A549 (cell line): ENCODE results near the gene KDELR1. TPM values are rescaled to one million over a fixed set of nuclear protein-coding genes. Genes with fewer than 3 reads are reported as not detected.

Source experiments
- ATAC-seq, 2 experiments: fragments of 200-7000 bp in 1 of 2; fragments of >200 bp in 1 of 2; cut with Nextera tagmentation in 1 of 2; cut with Tn5 transposase in 1 of 2; 3 replicates each; pipeline versions ENCODE4 v1.8.0 to v1.9.1; 2018 to 2020; ENCODE audit warnings: mild to moderate bottlenecking in 1 of 2, moderate library complexity in 1 of 2
- CTCF ChIA-PET: fragments of 300-600 bp; sonication (Branson Sonifier 250); formaldehyde crosslinking; extraction: SDS; loops from one replicate; lab custom pipeline; 2021; ENCODE audit warnings: antibody characterized with exemption, inconsistent platforms; lab: Yijun Ruan, JAX
- POLR2A ChIA-PET: fragments of 350-600 bp; formaldehyde crosslinking; extraction: SDS; loops from one replicate; lab custom pipeline; 2021; ENCODE audit warnings: antibody characterized with exemption, inconsistent platforms; lab: Yijun Ruan, JAX
- DNase-seq, 2 experiments: peaks; one replicate each; pipeline versions ENCODE4 v3.0.0 to v3.0.0-alpha.2; 2011 to 2016; ENCODE audit warnings: low read depth in 1 of 2, low spot score in 1 of 2
- FAIRE-seq: peaks from 2 replicates; lab custom pipeline; 2011; peaks lifted over from hg19 to GRCh38; lab: Jason Lieb, UNC
- H3K27ac ChIP-seq, 2 experiments: fragments of >200 bp; sonication (Bioruptor Twin); formaldehyde crosslinking; 3 replicates each; pipeline ENCODE4 v1.5.1; 2016 to 2017
- H3K4me1 ChIP-seq: fragments of >200 bp; sonication (Bioruptor Twin); formaldehyde crosslinking; 3 replicates; pipeline ENCODE4 v1.6.1; 2016
- H3K4me2 ChIP-seq: fragments of >200 bp; sonication (Bioruptor Twin); formaldehyde crosslinking; 3 replicates; pipeline ENCODE4 v1.6.1; 2016
- H3K4me3 ChIP-seq: fragments of >200 bp; sonication (Bioruptor Twin); formaldehyde crosslinking; 3 replicates; pipeline ENCODE4 v1.5.1; 2016
- H3K9me3 ChIP-seq: fragments of >200 bp; sonication (Bioruptor Twin); formaldehyde crosslinking; 3 replicates; pipeline ENCODE4 v1.6.1; 2016
- BHLHE40 ChIP-seq: IDR thresholded peaks from 2 replicates; pipeline ENCODE4 v1.6.1; 2012; ENCODE audit warnings: low read depth, low read length, inconsistent platforms
- CBX8 ChIP-seq: fragments of 200-600 bp; sonication (generic); IDR thresholded peaks from 2 replicates; pipeline ENCODE4 v1.6.1; 2016
- CHD4 ChIP-seq: fragments of 200-600 bp; sonication (generic); IDR thresholded peaks from 2 replicates; pipeline ENCODE4 v1.6.1; 2016; ENCODE audit warnings: antibody characterized with exemption, mild to moderate bottlenecking, borderline replicate concordance
- EHMT2 ChIP-seq: fragments of 200-600 bp; sonication (generic); IDR thresholded peaks from 2 replicates; pipeline ENCODE4 v1.6.1; 2016; ENCODE audit warnings: antibody characterized with exemption, low read depth, mild to moderate bottlenecking, moderate library complexity
- EP300 ChIP-seq, 2 experiments: fragments of >200 bp; sonication (Bioruptor Twin); formaldehyde crosslinking; IDR thresholded peaks; 2 replicates in 1 of 2; 3 replicates in 1 of 2; pipeline ENCODE4 v1.6.1; 2016 to 2017
- ESRRA ChIP-seq: fragments of 150-350 bp; IDR thresholded peaks from 2 replicates; pipeline ENCODE4 v1.6.1; 2014; ENCODE audit warnings: mild to moderate bottlenecking, low read length, borderline replicate concordance
- FOSL2 ChIP-seq, 2 experiments: fragments of 450-650 bp in 1 of 2; fragments of >200 bp in 1 of 2; sonication (Bioruptor Twin) in 1 of 2; formaldehyde crosslinking; IDR thresholded peaks; 2 replicates each; pipeline versions ENCODE4 v1.5.0 to v1.6.1; 2016 to 2020; ENCODE audit warnings: mild to moderate bottlenecking in 1 of 2, moderate library complexity in 1 of 2
- FOXS1 ChIP-seq: fragments of 250-450 bp; sonication (Bioruptor Pico); IDR thresholded peaks from 2 replicates; pipeline ENCODE4 v1.5.0; 2020; ENCODE audit warnings: mild to moderate bottlenecking, moderate library complexity
- GATA3 ChIP-seq: IDR thresholded peaks from 2 replicates; pipeline ENCODE4 v1.6.1; 2012; ENCODE audit warnings: borderline replicate concordance
- JUN ChIP-seq, 2 experiments: fragments of >200 bp; sonication (Bioruptor Twin); formaldehyde crosslinking; IDR thresholded peaks; 2 replicates in 1 of 2; 3 replicates in 1 of 2; pipeline ENCODE4 v1.6.1; 2016 to 2017
- JUNB ChIP-seq: fragments of >200 bp; sonication (Bioruptor Twin); formaldehyde crosslinking; IDR thresholded peaks from 2 replicates; pipeline ENCODE4 v1.6.1; 2016
- KDM1A ChIP-seq: fragments of 200-600 bp; sonication (generic); IDR thresholded peaks from 2 replicates; pipeline ENCODE4 v1.6.1; 2016; ENCODE audit warnings: low read depth, mild to moderate bottlenecking
- KDM5A ChIP-seq: fragments of 200-600 bp; sonication (generic); IDR thresholded peaks from 2 replicates; pipeline ENCODE4 v1.6.1; 2016; ENCODE audit warnings: antibody characterized with exemption, mild to moderate bottlenecking
- MAFK ChIP-seq: fragments of 450-650 bp; IDR thresholded peaks from 2 replicates; pipeline ENCODE4 v1.6.1; 2014; ENCODE audit not compliant: partially characterized antibody
- MAX ChIP-seq: IDR thresholded peaks from 2 replicates; pipeline ENCODE4 v1.6.1; 2012
- MYC ChIP-seq: IDR thresholded peaks from 2 replicates; pipeline ENCODE4 v1.6.1; 2012; ENCODE audit warnings: mild to moderate bottlenecking, inconsistent platforms, low read length, improper control_type of control experiment, borderline replicate concordance
- NFE2L2 ChIP-seq: fragments of 150-350 bp; conservative IDR thresholded peaks from 2 replicates; pipeline ENCODE4 v1.6.1; 2014; ENCODE audit warnings: low read length
- POLR2AphosphoS2 ChIP-seq: conservative IDR thresholded peaks from 2 replicates; pipeline ENCODE4 v1.6.1; 2012; ENCODE audit warnings: low read length, improper control_type of control experiment, inconsistent platforms
- RAD21 ChIP-seq, 2 experiments: fragments of >200 bp in 1 of 2; sonication (Bioruptor Twin) in 1 of 2; formaldehyde crosslinking in 1 of 2; IDR thresholded peaks in 1 of 2; conservative IDR thresholded peaks in 1 of 2; 2 replicates in 1 of 2; 3 replicates in 1 of 2; pipeline ENCODE4 v1.6.1; 2012 to 2018; ENCODE audit warnings: inconsistent platforms in 1 of 2
- RFX5 ChIP-seq: fragments of 450-650 bp; IDR thresholded peaks from 2 replicates; pipeline ENCODE4 v1.7.1; 2014; ENCODE audit warnings: antibody characterized with exemption, mild to moderate bottlenecking, moderate library complexity
- RNF2 ChIP-seq: fragments of 200-600 bp; sonication (generic); IDR thresholded peaks from 2 replicates; pipeline ENCODE4 v1.6.1; 2016; ENCODE audit warnings: low read depth, mild to moderate bottlenecking, antibody characterized with exemption, moderate library complexity, borderline replicate concordance
- SMC3 ChIP-seq: fragments of >200 bp; sonication (Bioruptor Twin); formaldehyde crosslinking; IDR thresholded peaks from 3 replicates; pipeline ENCODE4 v1.6.1; 2018; ENCODE audit warnings: inconsistent platforms
- SREBF2 ChIP-seq: fragments of 450-650 bp; IDR thresholded peaks from 2 replicates; pipeline ENCODE4 v1.6.1; 2014; ENCODE audit warnings: mild to moderate bottlenecking, moderate library complexity
- USF2 ChIP-seq: fragments of 450-650 bp; IDR thresholded peaks from 2 replicates; pipeline ENCODE4 v1.6.1; 2014; ENCODE audit warnings: antibody characterized with exemption
- ZFP36 ChIP-seq: fragments of 450-650 bp; IDR thresholded peaks from 2 replicates; pipeline ENCODE4 v1.6.1; 2014; ENCODE audit warnings: borderline replicate concordance; ENCODE audit not compliant: partially characterized antibody
- ZSCAN20 ChIP-seq: fragments of 250-450 bp; sonication (Bioruptor Pico); IDR thresholded peaks from 2 replicates; pipeline ENCODE4 v1.8.0; 2022; ENCODE audit warnings: mild to moderate bottlenecking, moderate library complexity
- WGBS: methylation state at CpG from one replicate; pipeline ENCODE4 v1.1.6; 2017; ENCODE audit errors: missing lambda C conversion rate; 5-methylcytosine and 5-hydroxymethylcytosine counted together
- polyA plus RNA-seq, 4 experiments: library from polyadenylated mRNA; depleted of rRNA in 3 of 4; stranded (reverse); fragments of >200 nt; fragmentation: RNase III in 1 of 4; extraction: RNeasy Plus Mini Kit Qiagen cat#74134 plus additional on column Dnase treatment in 1 of 4; gene quantifications; 2 replicates in 3 of 4; 3 replicates in 1 of 4; pipeline ENCODE4 v1.2.3, GENCODE V29; 2011 to 2017
- TF ChIP-seq, protein P1 (sequence below): fragments of >200 bp; sonication (Bioruptor Twin); formaldehyde crosslinking; IDR thresholded peaks from 2 replicates; pipeline ENCODE4 v1.6.1; 2016
- TF ChIP-seq, protein P2 (sequence below): IDR thresholded peaks from 2 replicates; pipeline ENCODE4 v1.6.1; 2012
- TF ChIP-seq, protein P3 (sequence below): fragments of >200 bp; sonication (Bioruptor Twin); formaldehyde crosslinking; IDR thresholded peaks from 3 replicates; pipeline ENCODE4 v1.5.1; 2016
- TF ChIP-seq, protein P4 (sequence below): IDR thresholded peaks from 2 replicates; pipeline ENCODE4 v1.6.1; 2012; ENCODE audit warnings: low read depth, borderline replicate concordance

KDELR1 gene
- polyA plus RNA-seq, 2 of the 4 experiments (the other 2 are of a cell fraction) = 200 to 302 TPM

- TF ChIP-seq, protein P1, sequence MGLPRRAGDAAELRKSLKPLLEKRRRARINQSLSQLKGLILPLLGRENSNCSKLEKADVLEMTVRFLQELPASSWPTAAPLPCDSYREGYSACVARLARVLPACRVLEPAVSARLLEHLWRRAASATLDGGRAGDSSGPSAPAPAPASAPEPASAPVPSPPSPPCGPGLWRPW = no peak
- TF ChIP-seq, protein P2, sequence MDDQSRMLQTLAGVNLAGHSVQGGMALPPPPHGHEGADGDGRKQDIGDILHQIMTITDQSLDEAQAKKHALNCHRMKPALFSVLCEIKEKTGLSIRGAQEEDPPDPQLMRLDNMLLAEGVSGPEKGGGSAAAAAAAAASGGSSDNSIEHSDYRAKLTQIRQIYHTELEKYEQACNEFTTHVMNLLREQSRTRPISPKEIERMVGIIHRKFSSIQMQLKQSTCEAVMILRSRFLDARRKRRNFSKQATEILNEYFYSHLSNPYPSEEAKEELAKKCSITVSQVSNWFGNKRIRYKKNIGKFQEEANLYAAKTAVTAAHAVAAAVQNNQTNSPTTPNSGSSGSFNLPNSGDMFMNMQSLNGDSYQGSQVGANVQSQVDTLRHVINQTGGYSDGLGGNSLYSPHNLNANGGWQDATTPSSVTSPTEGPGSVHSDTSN = no peak
- TF ChIP-seq, protein P3, sequence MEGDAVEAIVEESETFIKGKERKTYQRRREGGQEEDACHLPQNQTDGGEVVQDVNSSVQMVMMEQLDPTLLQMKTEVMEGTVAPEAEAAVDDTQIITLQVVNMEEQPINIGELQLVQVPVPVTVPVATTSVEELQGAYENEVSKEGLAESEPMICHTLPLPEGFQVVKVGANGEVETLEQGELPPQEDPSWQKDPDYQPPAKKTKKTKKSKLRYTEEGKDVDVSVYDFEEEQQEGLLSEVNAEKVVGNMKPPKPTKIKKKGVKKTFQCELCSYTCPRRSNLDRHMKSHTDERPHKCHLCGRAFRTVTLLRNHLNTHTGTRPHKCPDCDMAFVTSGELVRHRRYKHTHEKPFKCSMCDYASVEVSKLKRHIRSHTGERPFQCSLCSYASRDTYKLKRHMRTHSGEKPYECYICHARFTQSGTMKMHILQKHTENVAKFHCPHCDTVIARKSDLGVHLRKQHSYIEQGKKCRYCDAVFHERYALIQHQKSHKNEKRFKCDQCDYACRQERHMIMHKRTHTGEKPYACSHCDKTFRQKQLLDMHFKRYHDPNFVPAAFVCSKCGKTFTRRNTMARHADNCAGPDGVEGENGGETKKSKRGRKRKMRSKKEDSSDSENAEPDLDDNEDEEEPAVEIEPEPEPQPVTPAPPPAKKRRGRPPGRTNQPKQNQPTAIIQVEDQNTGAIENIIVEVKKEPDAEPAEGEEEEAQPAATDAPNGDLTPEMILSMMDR = no peak
- TF ChIP-seq RAD21 (conservative IDR thresholded peaks at IDR 0.05 in 1 of 2, IDR thresholded peaks at IDR 0.05 in 1 of 2) = no peak
These were observed 35.9 kb downstream of the KDELR1 start (continued) for GRCh38 chr19:48355365-48355954.

DNA sequence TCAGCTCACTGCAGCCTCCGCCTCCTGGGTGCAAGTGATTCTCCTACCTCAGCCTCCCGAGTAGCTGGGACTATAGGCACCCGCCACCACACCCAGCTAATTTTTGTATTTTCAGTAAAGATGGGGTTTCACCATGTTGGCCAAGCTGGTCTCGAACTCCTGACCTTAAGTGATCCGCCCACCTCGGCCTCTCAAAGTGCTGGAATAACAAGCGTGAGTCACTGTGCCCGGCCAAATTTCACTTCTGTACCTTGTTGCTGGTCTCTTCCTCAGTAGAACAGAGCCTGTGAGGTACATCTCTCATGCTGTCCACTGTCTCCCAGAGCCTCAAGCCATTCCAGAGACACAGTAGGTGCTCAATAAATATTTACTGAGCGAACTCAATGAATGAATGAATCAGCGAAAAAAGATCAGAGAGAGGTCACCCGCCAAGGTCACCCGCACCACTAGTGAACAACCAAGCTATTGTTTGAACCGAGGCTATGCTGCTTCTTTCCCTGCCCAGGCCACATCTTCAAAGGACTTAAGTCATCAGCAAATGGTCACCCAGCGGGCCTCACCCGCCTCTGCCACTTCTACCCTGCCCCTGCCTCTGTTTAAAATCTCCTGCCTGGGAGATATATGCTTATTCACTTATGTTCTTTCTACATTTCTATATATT is 36.9 kb downstream of the KDELR1 start:
- ATAC-seq (peak; percentile 82 to 83), FAIRE-seq (peak; percentile 86), DNase-seq (peak; percentile 92 to 98)
- ChIA-PET CTCF (interaction anchor here (0.6 to 17.4 kb wide), 11 partner anchors 9 to 230 kb away, joined by 3 to 224 read pairs (median 4); partner anchors contain the start of genes KDELR1, SYNGR4 and TMEM143), POLR2A (interaction anchor here (0.6 to 1.8 kb wide), 7 partner anchors 9 to 39 kb away, joined by 3 to 13 read pairs (median 4); partner anchors contain the start of genes KDELR1, SYNGR4 and TMEM143)
- H3K4me1 ChIP-seq = peaks cover 31% of the 10 kb centered on the region
- H3K9me3 ChIP-seq = no peaks in the 10 kb centered on the region
- H3K27ac ChIP-seq = peak overlapping the region; percentile 67 to 85
- 26% methylated on average over 15 of the region's 15 CpGs for WGBS
- no peak overlapping the region for H3K4me3 ChIP-seq
- H3K4me2 ChIP-seq = peak overlapping the region; percentile 40
- TF ChIP-seq SREBF2 (no peak), JUNB (peak; percentile 70), RNF2 (no peak), JUN (IDR thresholded peaks at IDR 0.05) (peak; percentile 51 to 85; a peak in 4 of 5 replicates), NFE2L2 (peak; percentile 79), ZSCAN20 (no peak), MAFK (peak; percentile 99), ESRRA (peak; percentile 97), RAD21 (conservative IDR thresholded peaks at IDR 0.05 in 1 of 2, IDR thresholded peaks at IDR 0.05 in 1 of 2) (0 out of 5 replicates have a peak, but pooled peaks of 1 of the 2 experiments have one; percentile 6), ZFP36 (no peak), BHLHE40 (no peak), FOSL2 (IDR thresholded peaks at IDR 0.05) (peak; percentile 65; the same call in 1 of the 2 replicates), FOSL2 (CRISPR knock-in tag; IDR thresholded peaks at IDR 0.05) (peak; percentile 79; the same call in 1 of the 2 replicates), CHD4 (0 out of 2 replicates have a peak, but pooled peaks have one; percentile 30), SMC3 (0 out of 3 replicates have a peak, but pooled peaks have one; percentile 21), GATA3 (peak; percentile 78), FOXS1 (CRISPR knock-in tag) (peak; percentile 14; the same call in 1 of the 2 replicates), KDM1A (no peak), POLR2AphosphoS2 (no peak), KDM5A (no peak), MAX (peak; percentile 63; the same call in 1 of the 2 replicates), RFX5 (no peak), EP300 (IDR thresholded peaks at IDR 0.05) (peak; percentile 28 to 73; a peak in 2 of 5 replicates), USF2 (no peak), MYC (no peak), EHMT2 (no peak), CBX8 (no peak)
- TF ChIP-seq, protein P1 = no peak
- TF ChIP-seq, protein P4, sequence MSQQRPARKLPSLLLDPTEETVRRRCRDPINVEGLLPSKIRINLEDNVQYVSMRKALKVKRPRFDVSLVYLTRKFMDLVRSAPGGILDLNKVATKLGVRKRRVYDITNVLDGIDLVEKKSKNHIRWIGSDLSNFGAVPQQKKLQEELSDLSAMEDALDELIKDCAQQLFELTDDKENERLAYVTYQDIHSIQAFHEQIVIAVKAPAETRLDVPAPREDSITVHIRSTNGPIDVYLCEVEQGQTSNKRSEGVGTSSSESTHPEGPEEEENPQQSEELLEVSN = no peak
- TF ChIP-seq, protein P2 = no peak
